ENCODE results near the gene SH2D1A.

Gene SH2D1A

GRCh38 chrX:124421898-124422655 is 75.7 kb downstream of the SH2D1A start:
- no peak for DNase-seq (ENCODE audit: low read depth)
